Testis (tissue), 5 donors: Measurements from ENCODE around the gene DCTD. TPM values are rescaled to one million over a fixed set of nuclear protein-coding genes. Genes with fewer than 3 reads are reported as not detected.

ENCODE experiments used
- DNase-seq: peaks from one replicate; pipeline ENCODE4 v3.0.0-alpha.2; 2019
- H3K27ac ChIP-seq, 2 donors: fragments of 200-600 bp; sonication (generic); one replicate each; pipeline ENCODE4 v1.5.1; 2019
- H3K27me3 ChIP-seq: fragments of 200-600 bp; sonication (generic); one replicate; pipeline ENCODE4 v1.5.1; 2019
- H3K36me3 ChIP-seq: fragments of 200-600 bp; sonication (generic); one replicate; pipeline ENCODE4 v1.5.1; 2017; ENCODE audit warnings: low read depth; ENCODE audit errors: missing control alignments
- H3K4me1 ChIP-seq: fragments of 200-600 bp; sonication (generic); one replicate; pipeline ENCODE4 v1.5.1; 2019
- H3K4me3 ChIP-seq, 2 donors: fragments of 200-600 bp; sonication (generic); one replicate each; pipeline ENCODE4 v1.5.1; 2017 to 2019
- H3K9me3 ChIP-seq: fragments of 200-600 bp; sonication (generic); one replicate; pipeline ENCODE4 v1.5.1; 2017
- CTCF ChIP-seq, 3 experiments: fragments of 450-650 bp in 2 of 3; fragments of 200-600 bp in 1 of 3; sonication (generic) in 1 of 3; IDR thresholded peaks; one replicate each; pipeline ENCODE4 v1.5.1; 2016 to 2019; ENCODE audit warnings: antibody characterized with exemption in 3 of 3, mild to moderate bottlenecking in 2 of 3, moderate library complexity in 1 of 3
- POLR2A ChIP-seq: fragments of 450-650 bp; IDR thresholded peaks from one replicate; pipeline ENCODE4 v1.6.1; 2017; ENCODE audit warnings: antibody characterized with exemption, mild to moderate bottlenecking, moderate library complexity
- WGBS, 2 donors: methylation state at CpG; one replicate each; pipeline ENCODE4 v1.1.5; 2018; 5-methylcytosine and 5-hydroxymethylcytosine counted together
- intact Hi-C: fragments of 100-400 bp; cut with DNase I; formaldehyde crosslinking; loops from one replicate; pipeline ENCODE4 v1.15.1; 2023; ENCODE audit warnings: low total_unique reads
- long read RNA-seq, 2 donors: transcript quantifications; one replicate each; lab custom pipeline, GENCODE V29; 2026
- polyA plus RNA-seq: library from polyadenylated mRNA; stranded (reverse); fragments of 350-450 nt; fragmentation: Illumina TruSeq; extraction: RNeasy Lipid Tissue Mini Kit (QIAGEN cat#74804); gene quantifications from one replicate; pipeline ENCODE4 v1.2.3, GENCODE V29; 2014; ENCODE audit warnings: low read depth, low replicate concordance; ENCODE audit not compliant: insufficient read depth
- total RNA-seq, 2 donors: library from RNA; depleted of rRNA; stranded (reverse); fragments of >200 nt; gene quantifications; one replicate each; pipeline ENCODE4 v1.2.3, GENCODE V29; 2016

DCTD gene
- 10 to 100 TPM; 41.8 to 45.6 TPM for total RNA-seq
- polyA plus RNA-seq, result 56.5 TPM
- long read RNA-seq, donor 1, transcript DCTD-202 (6 exons, 1,972 nt), result minor isoform, 7 of 24 reads
- long read RNA-seq, donor 1, transcript DCTD-201 (6 exons, 1,931 nt), result major isoform, 15 of 24 reads
- long read RNA-seq, donor 1, partial matches to known transcripts, result 0 of 24 reads
- long read RNA-seq, donor 1, other reads (novel, unspliced or antisense), result 0 of 24 reads
- long read RNA-seq, donor 2, transcript DCTD-201 (6 exons, 1,931 nt), result major isoform, 11 of 18 reads
- long read RNA-seq, donor 2, transcript DCTD-202 (6 exons, 1,972 nt), result minor isoform, 7 of 18 reads
- long read RNA-seq, donor 2, partial matches to known transcripts, result 0 of 18 reads
- long read RNA-seq, donor 2, other reads (novel, unspliced or antisense), result 0 of 18 reads

GRCh38 chr4:182917182-182918043, at the start of gene DCTD:
DCTD (minus strand) TSS chr4:182917386; CDS start chr4:182915568, 1,818 bp downstream.
- Histone ChIP-seq H3K27ac (peak within 1 kb of the TSS; percentile 92 to 97), H3K9me3 (no peaks in the 10 kb centered on the region), H3K36me3 (no peaks in the 10 kb centered on the region), H3K4me1 (peaks cover 11% of the 10 kb centered on the region), H3K4me3 (peak within 1 kb of the TSS; percentile 90 to 93), H3K27me3 (no peaks in the 10 kb centered on the region)
- no peak for TF ChIP-seq CTCF (IDR thresholded peaks at IDR 0.05)
- TF ChIP-seq POLR2A, result no peak
- 0% methylated on average over 15 to 75 of the region's 106 CpGs for WGBS, 2 donors
- peak; percentile 82 for DNase-seq
- intact Hi-C loops, result no loop called here

GRCh38 chr4:182960746-182961145, 43.6 kb upstream of the DCTD start:
- H3K4me1 ChIP-seq, result no peaks in the 10 kb centered on the region
- H3K4me3 ChIP-seq, result no peak overlapping the region
- no peaks in the 10 kb centered on the region for H3K27me3 ChIP-seq
- TF ChIP-seq CTCF (IDR thresholded peaks at IDR 0.05), result no peak
- no peak for TF ChIP-seq POLR2A
- no peak for DNase-seq
- intact Hi-C loops, result no loop called here
- H3K27ac ChIP-seq, result no peak overlapping the region
- WGBS, 2 donors, result 77% methylated on average over 1 of the region's 1 CpG
- no peaks in the 10 kb centered on the region for H3K36me3 ChIP-seq
- H3K9me3 ChIP-seq, result no peaks in the 10 kb centered on the region

GRCh38 chr4:182960228-182960627, 43.0 kb upstream of the DCTD start:
- H3K27me3 ChIP-seq, result no peaks in the 10 kb centered on the region
- no peak overlapping the region for H3K27ac ChIP-seq
- DNase-seq, result no peak
- intact Hi-C loops, result no loop called here
- H3K4me3 ChIP-seq, result no peak overlapping the region
- no peaks in the 10 kb centered on the region for H3K4me1 ChIP-seq
- no peaks in the 10 kb centered on the region for H3K36me3 ChIP-seq
- TF ChIP-seq POLR2A (no peak), CTCF (IDR thresholded peaks at IDR 0.05) (no peak)
- WGBS, 2 donors, result 69 to 75% methylated on average over 9 of the region's 9 CpGs
- no peaks in the 10 kb centered on the region for H3K9me3 ChIP-seq

GRCh38 chr4:182955411-182955810, 38.2 kb upstream of the DCTD start:
- TF ChIP-seq CTCF (IDR thresholded peaks at IDR 0.05) (no peak), POLR2A (no peak)
- intact Hi-C loops, result no loop called here
- no peaks in the 10 kb centered on the region for H3K9me3 ChIP-seq
- WGBS, 2 donors, result 69 to 75% methylated on average over 2 of the region's 2 CpGs
- H3K4me3 ChIP-seq, result no peak overlapping the region
- no peak overlapping the region for H3K27ac ChIP-seq
- H3K4me1 ChIP-seq, result no peaks in the 10 kb centered on the region
- no peak for DNase-seq
- no peaks in the 10 kb centered on the region for H3K36me3 ChIP-seq
- no peaks in the 10 kb centered on the region for H3K27me3 ChIP-seq
